ENCODE measurements around the gene PYGO2.

- TF ChIP-seq CTCF (conservative IDR thresholded peaks at IDR 0.05 in 1 of 2, IDR thresholded peaks at IDR 0.05 in 1 of 2; ENCODE audit: extremely low read depth in 1 of 2, insufficient read depth in 1 of 2, low read depth in 1 of 2, low read length in 2 of 2) (no peak), EZH2 (IDR thresholded peaks at IDR 0.05; ENCODE audit: borderline replicate concordance, low read length) (no peak)
These were observed 49.4 kb upstream of the PYGO2 start for GRCh38 chr1:155011004-155011416.
